Measurements from ENCODE around the gene WBP11. TPM values are rescaled to one million over a fixed set of nuclear protein-coding genes. Genes with fewer than 3 reads are reported as not detected.

The WBP11 gene
- total and polyA plus RNA-seq, 2 donors (not counting 3 experiments of a cell fraction or from before 2014, with no cell fraction given): 11.4 to 77.1 TPM

- H3K9me3 ChIP-seq (replicated peaks; ENCODE audit: control insufficient read depth, insufficient read depth, low read length): no peaks in the 10 kb centered on the region
- no TSS peak for BruUV-seq (replicated peaks)
- no peaks in the 10 kb centered on the region for H4K20me1 ChIP-seq (replicated peaks; ENCODE audit: control insufficient read depth, extremely low read depth, insufficient read depth, low read length)
- FAIRE-seq (no peak), DNase-seq (ENCODE audit: low read depth, low spot score) (no peak)
- peaks cover 21% of the 10 kb centered on the region for H3K4me1 ChIP-seq (ENCODE audit: control insufficient read depth, extremely low read depth, insufficient read depth, low read length)
- H2AFZ ChIP-seq (ENCODE audit: low read depth, low read length): no peak overlapping the region
- no peak overlapping the region for H3K4me3 ChIP-seq (replicated peaks in 1 of 3; ENCODE audit: insufficient read depth in 1 of 3, low read depth in 1 of 3, low read length in 3 of 3)
- H3K79me2 ChIP-seq (ENCODE audit: control insufficient read depth, insufficient read depth, low read length): peaks cover 19% of the 10 kb centered on the region
- no peak overlapping the region for H3K9ac ChIP-seq (replicated peaks; ENCODE audit: extremely low read depth, insufficient read depth, low read length)
- no peaks in the 10 kb centered on the region for H3K36me3 ChIP-seq (ENCODE audit: control insufficient read depth in 2 of 2, extremely low read depth in 1 of 2, insufficient read depth in 2 of 2, low read length in 2 of 2)
- intact Hi-C loops (cut with micrococcal nuclease): loop anchor here (5.0 kb wide), 4 partner anchors 114 to 1109 kb away; partner anchors contain the start of genes ATF7IP, MGP and STRAP
- peak overlapping the region; percentile 55 for H3K4me2 ChIP-seq (ENCODE audit: insufficient read depth, low read length)
- H3K9me1 ChIP-seq (replicated peaks; ENCODE audit: control insufficient read depth, extremely low read depth, insufficient read depth, low read length): no peaks in the 10 kb centered on the region
- TF ChIP-seq JUN (IDR thresholded peaks at IDR 0.05; ENCODE audit: borderline replicate concordance, insufficient read depth, insufficient read length, low read depth): no peak
- dilution Hi-C loops (cut with MboI; ENCODE audit: extremely low pct_ligation_motif_present, low sequenced_read_pairs): no loop called here
- POLR2A ChIA-PET: interaction anchor here (1.0 kb wide), 1 partner anchor 31 kb away, joined by 3 read pairs; the partner anchor contains the start of genes C12orf60 and WBP11
- no peaks in the 10 kb centered on the region for H3K27me3 ChIP-seq (ENCODE audit: control insufficient read depth in 2 of 2, insufficient read depth in 2 of 2, low read length in 2 of 2)
- CTCF ChIA-PET: interaction anchor here (1.0 kb wide), 1 partner anchor 222 kb away, joined by 3 read pairs; no protein-coding TSS in a partner anchor
- no peak overlapping the region for H3K27ac ChIP-seq (ENCODE audit: insufficient read depth, low read depth, low read length)
Observed at GRCh38 chr12:14772946-14773345, 30.3 kb downstream of the WBP11 start.

- Histone ChIP-seq H3K36me3 (ENCODE audit: control insufficient read depth in 2 of 2, extremely low read depth in 1 of 2, insufficient read depth in 2 of 2, low read length in 2 of 2) (no peaks in the 10 kb centered on the region), H3K9ac (replicated peaks; ENCODE audit: extremely low read depth, insufficient read depth, low read length) (peak overlapping the region; percentile 73), H2AFZ (ENCODE audit: low read depth, low read length) (peak overlapping the region; percentile 64), H3K4me1 (ENCODE audit: control insufficient read depth, extremely low read depth, insufficient read depth, low read length) (peaks cover 18% of the 10 kb centered on the region), H3K9me3 (replicated peaks; ENCODE audit: control insufficient read depth, insufficient read depth, low read length) (no peaks in the 10 kb centered on the region), H4K20me1 (replicated peaks; ENCODE audit: control insufficient read depth, extremely low read depth, insufficient read depth, low read length) (no peaks in the 10 kb centered on the region), H3K79me2 (ENCODE audit: control insufficient read depth, insufficient read depth, low read length) (peaks cover 19% of the 10 kb centered on the region), H3K4me2 (ENCODE audit: insufficient read depth, low read length) (peak overlapping the region; percentile 60), H3K9me1 (replicated peaks; ENCODE audit: control insufficient read depth, extremely low read depth, insufficient read depth, low read length) (no peaks in the 10 kb centered on the region), H3K27me3 (ENCODE audit: control insufficient read depth in 2 of 2, insufficient read depth in 2 of 2, low read length in 2 of 2) (no peaks in the 10 kb centered on the region), H3K27ac (ENCODE audit: insufficient read depth, low read depth, low read length) (no peak overlapping the region), H3K4me3 (replicated peaks in 1 of 3; ENCODE audit: insufficient read depth in 1 of 3, low read depth in 1 of 3, low read length in 3 of 3) (no peak overlapping the region)
- TF ChIP-seq MAX (IDR thresholded peaks at IDR 0.05; ENCODE audit: insufficient read depth, insufficient read length) (no peak), CTCF (IDR thresholded peaks at IDR 0.05; ENCODE audit: extremely low read depth in 1 of 2, insufficient read depth in 1 of 2, low read depth in 1 of 2, low read length in 2 of 2) (no peak), GATA2 (IDR thresholded peaks at IDR 0.05; ENCODE audit: insufficient read depth, insufficient read length, low read depth, low read length) (no peak), EZH2 (IDR thresholded peaks at IDR 0.05; ENCODE audit: borderline replicate concordance, low read depth, low read length, severe bottlenecking) (no peak), JUN (IDR thresholded peaks at IDR 0.05; ENCODE audit: borderline replicate concordance, insufficient read depth, insufficient read length, low read depth) (peak; percentile 37), MYC (IDR thresholded peaks at IDR 0.05; ENCODE audit: low read depth, low read length) (no peak)
- FAIRE-seq (no peak), DNase-seq (ENCODE audit: low read depth, low spot score) (no peak)
- ChIA-PET CTCF (interaction anchor here (1.4 to 3.3 kb wide), 5 partner anchors 31 to 533 kb away, joined by 5 to 22 read pairs (median 15); partner anchors contain the start of genes C12orf60, RERG and WBP11), POLR2A (interaction anchor here (0.7 to 2.0 kb wide), 4 partner anchors 10 to 32 kb away, joined by 3 to 12 read pairs (median 4); partner anchors contain the start of genes C12orf60 and WBP11)
- dilution Hi-C loops (cut with MboI; ENCODE audit: extremely low pct_ligation_motif_present, low sequenced_read_pairs) (no loop called here), intact Hi-C loops (cut with micrococcal nuclease) (loop anchor here (1.0 to 5.0 kb wide), 7 partner anchors 116 to 1111 kb away; partner anchors contain the start of genes ATF7IP, MGP, RERG and STRAP)
- BruUV-seq (replicated peaks): no TSS peak
Observed at GRCh38 chr12:14771651-14772137, 31.6 kb downstream of the WBP11 start.
